Measurements from ENCODE around the gene CACNA2D3. TPM values are rescaled to one million over a fixed set of nuclear protein-coding genes. Genes with fewer than 3 reads are reported as not detected.

CACNA2D3 gene
- total RNA-seq, 4 donors from 2014 or later = 0.27 to 1.5 (median 0.79) TPM

GRCh38 chr3:54582424-54582823 is 460.1 kb downstream of the CACNA2D3 start:
- 80 to 93% methylated on average over 2 of the region's 2 CpGs for WGBS, 2 donors
- intact Hi-C loops (cut with DNase I; ENCODE audit: low total_unique reads) = no loop called here
- H3K4me3 ChIP-seq (ENCODE audit: low read depth, poor library complexity, severe bottlenecking) = no peak overlapping the region
- TF ChIP-seq POLR2A (IDR thresholded peaks at IDR 0.05) (no peak), CTCF (IDR thresholded peaks at IDR 0.05) (no peak)
- DNase-seq (ENCODE audit: low spot score in 2 of 2) = peak in 1 of 2 donors; percentile 42

- H3K4me3 ChIP-seq (ENCODE audit: low read depth, poor library complexity, severe bottlenecking) = no peak overlapping the region
- WGBS, 2 donors = 95 to 96% methylated on average over 2 of the region's 2 CpGs
- DNase-seq (ENCODE audit: low spot score in 2 of 2) = no peak
- TF ChIP-seq CTCF (IDR thresholded peaks at IDR 0.05) (no peak), POLR2A (IDR thresholded peaks at IDR 0.05) (no peak)
- intact Hi-C loops (cut with DNase I; ENCODE audit: low total_unique reads) = no loop called here
These were observed 468.8 kb downstream of the CACNA2D3 start for GRCh38 chr3:54591157-54591556.

GRCh38 chr3:54593653-54594052 is 471.3 kb downstream of the CACNA2D3 start:
- DNase-seq (ENCODE audit: low spot score in 2 of 2) = no peak
- H3K4me3 ChIP-seq (ENCODE audit: low read depth, poor library complexity, severe bottlenecking) = no peak overlapping the region
- no peak for TF ChIP-seq CTCF (IDR thresholded peaks at IDR 0.05)
- TF ChIP-seq POLR2A (IDR thresholded peaks at IDR 0.05) = no peak
- WGBS, 2 donors = 84 to 88% methylated on average over 2 of the region's 2 CpGs
- intact Hi-C loops (cut with DNase I; ENCODE audit: low total_unique reads) = no loop called here

GRCh38 chr3:54596087-54596486 is 473.7 kb downstream of the CACNA2D3 start:
- no peak overlapping the region for H3K4me3 ChIP-seq (ENCODE audit: low read depth, poor library complexity, severe bottlenecking)
- 98% methylated on average over 4 of the region's 4 CpGs for WGBS, 2 donors
- TF ChIP-seq POLR2A (IDR thresholded peaks at IDR 0.05) (no peak), CTCF (IDR thresholded peaks at IDR 0.05) (no peak)
- intact Hi-C loops (cut with DNase I; ENCODE audit: low total_unique reads) = no loop called here
- DNase-seq (ENCODE audit: low spot score in 2 of 2) = peak in 1 of 2 donors; percentile 36

GRCh38 chr3:54599716-54600115 is 477.4 kb downstream of the CACNA2D3 start:
- TF ChIP-seq CTCF (IDR thresholded peaks at IDR 0.05) (no peak), POLR2A (IDR thresholded peaks at IDR 0.05) (no peak)
- WGBS, 2 donors = 24 to 40% methylated on average over 9 of the region's 9 CpGs
- no peak overlapping the region for H3K4me3 ChIP-seq (ENCODE audit: low read depth, poor library complexity, severe bottlenecking)
- no peak for DNase-seq (ENCODE audit: low spot score in 2 of 2)
- intact Hi-C loops (cut with DNase I; ENCODE audit: low total_unique reads) = no loop called here

- no peak for TF ChIP-seq CTCF (IDR thresholded peaks at IDR 0.05)
- intact Hi-C loops (cut with DNase I; ENCODE audit: low total_unique reads) = no loop called here
- DNase-seq (ENCODE audit: low spot score in 2 of 2) = no peak
- no peak overlapping the region for H3K4me3 ChIP-seq (ENCODE audit: low read depth, poor library complexity, severe bottlenecking)
- WGBS, 2 donors = 49 to 68% methylated on average over 12 of the region's 12 CpGs
These were observed 478.3 kb downstream of the CACNA2D3 start for GRCh38 chr3:54600441-54601204.

All from lower leg skin (tissue), 4 donors.